Anterior cingulate cortex (tissue), 58 donors: ENCODE results near the gene LKAAEAR1.

Experiments
- DNase-seq, 58 donors: peaks; one replicate each; lab custom pipeline; 2025; lab: John Stamatoyannopoulos, UW

LKAAEAR1 gene

DNA sequence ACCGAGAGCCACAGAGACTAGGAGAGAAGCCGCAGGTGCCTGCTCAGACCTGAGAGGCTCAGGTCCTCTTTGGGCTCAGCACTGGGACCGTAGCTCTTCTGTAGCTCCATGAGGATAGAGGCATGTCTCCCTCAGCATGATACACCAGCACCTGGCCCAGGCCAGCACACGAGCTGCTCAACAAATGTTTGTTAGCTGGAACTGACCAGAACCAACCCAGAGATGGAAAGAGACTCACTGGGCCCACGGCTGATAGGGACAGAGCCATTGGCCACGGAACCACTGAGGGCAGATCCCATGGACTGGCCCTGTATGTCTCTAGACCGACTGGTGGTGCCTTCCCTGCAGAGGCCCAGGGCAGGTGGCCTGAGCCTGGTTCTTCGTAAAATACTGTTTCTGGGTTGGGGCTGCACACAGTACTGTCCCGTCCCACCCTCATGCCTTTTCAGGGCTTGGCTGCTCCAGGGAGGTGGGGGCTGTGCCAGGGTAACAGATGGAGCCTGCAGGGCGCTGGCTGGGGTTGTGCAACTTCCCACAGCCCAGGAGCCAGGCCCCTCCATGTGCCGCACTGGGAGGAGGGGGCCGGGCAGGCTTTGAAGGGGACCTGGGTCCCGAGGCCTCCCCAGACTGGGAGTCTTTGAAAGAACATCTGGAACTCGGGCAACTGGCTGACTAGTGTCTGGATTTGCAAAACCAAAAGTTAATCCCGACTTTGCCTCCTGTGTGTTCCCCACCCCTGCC, 43.0 kb downstream of the LKAAEAR1 start:
- no peak for DNase-seq

DNA sequence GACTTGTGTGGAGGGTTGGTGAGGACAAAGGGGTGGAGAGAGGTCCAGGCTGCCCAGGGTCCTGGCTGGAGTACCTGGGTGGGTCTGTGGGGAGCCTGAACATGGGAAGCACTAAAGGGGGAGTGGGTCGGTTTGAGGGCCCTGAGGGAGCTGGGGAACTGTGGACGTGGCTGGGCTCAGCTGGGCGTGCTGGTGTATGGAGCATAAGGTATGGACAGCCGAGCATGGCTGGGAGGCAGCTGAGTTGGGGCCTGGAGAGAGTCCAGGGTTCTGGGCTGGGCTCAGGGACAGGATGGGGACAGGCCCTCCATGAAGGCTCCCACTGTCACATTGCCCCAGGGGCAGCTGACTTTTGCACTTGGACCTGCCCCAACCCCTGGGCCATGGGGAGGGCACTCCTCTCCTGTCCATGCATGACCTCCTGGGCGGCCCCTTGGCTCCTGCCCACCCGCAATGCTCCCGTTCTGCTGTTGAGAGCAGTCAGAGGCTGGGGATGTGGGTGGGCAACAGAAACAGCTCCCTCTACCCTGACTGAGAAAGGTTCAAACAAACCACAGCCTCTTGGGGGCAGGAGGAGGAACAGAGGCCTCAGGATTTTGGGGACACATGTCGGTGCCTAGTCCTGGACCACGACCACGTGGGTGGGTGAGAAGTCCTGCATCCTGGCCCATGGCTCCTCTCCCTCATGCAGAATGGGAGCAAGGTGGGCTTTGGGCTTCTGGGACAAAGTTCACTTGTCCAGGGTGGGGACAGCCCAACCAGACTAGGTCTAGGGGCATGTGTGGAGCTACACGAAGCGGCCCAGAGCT, 43.8 kb downstream of the LKAAEAR1 start:
- no peak for DNase-seq

DNA sequence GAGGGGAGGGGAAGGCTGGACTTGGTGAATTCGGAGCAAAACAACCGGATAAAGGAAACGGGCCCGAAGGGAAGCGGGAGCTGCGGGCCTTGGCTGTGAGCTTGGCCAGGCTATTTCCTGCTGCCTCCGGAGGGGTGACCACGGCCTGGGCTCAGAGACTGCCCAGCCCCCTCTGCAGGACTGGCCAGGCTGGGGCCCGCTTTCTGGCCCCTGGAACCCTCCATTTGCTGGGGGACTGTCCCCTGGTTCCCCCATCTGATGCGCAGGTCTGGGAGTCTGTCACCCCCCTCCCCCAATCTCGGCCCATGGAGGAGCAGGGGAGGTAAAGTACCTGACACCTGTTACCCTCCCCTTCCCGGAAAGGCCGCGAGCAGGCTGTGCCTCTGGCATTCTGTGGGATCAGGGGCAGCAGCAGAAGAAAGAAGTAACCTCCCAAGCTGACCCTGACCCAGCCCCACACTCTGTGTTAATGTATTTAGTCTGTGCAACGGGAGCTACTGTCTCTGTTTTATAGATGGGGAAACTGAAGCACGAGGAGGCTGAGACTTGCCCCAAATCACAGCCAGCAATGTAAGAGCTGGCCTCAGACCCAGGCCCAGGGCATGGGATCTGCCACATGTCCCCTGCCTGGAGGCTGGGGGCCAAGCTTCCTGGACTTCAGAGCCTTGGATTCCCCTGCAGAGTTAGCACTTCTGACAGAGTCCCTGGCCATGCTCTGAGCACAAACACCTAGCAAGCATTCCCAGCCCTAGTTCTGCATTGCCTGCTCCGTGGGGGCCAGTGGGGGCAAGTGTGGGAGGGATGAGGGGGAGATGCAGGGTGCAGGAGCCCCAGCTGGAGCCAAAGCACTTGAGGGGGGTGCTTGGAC, 44.7 kb downstream of the LKAAEAR1 start:
- no peak for DNase-seq

DNA sequence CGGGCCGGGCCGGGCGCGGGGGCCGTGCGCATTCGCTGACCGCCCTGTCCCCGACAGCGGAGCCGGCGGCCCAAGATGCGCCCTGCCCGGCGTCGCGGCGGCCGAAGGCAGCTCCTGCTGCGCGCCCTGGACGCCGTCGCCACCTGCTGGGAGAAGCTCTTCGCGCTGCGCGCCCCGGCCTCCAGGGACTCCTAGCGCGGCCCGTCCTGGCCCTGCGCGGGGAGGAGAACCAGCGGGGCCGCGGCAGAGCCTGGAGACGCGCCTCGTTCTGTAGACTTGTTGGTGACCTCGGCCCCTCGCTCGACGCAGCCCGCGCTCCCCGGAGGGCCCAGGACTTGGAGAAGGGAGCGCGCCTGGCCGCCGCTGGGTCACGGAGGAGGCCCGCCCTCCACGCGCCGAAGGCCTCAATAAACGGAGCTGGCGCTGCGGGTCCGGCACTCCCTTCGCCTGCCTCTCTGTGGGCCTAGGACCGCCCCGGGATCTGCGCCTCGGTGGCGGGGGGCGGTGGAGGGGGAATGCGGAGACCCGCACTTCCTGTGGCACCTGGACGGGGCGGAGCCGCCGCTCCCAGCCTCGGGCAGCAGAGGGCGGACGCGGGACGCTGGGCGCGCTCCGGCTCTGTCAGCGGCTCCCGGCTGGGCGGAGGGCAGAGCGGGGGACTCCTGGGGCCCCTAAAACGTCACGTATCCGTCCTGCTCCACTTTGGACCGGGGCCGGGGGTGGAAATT, 45.5 kb downstream of the LKAAEAR1 start:
- DNase-seq: peak in 15 of 58 donors; percentile 3 to 35 (median 10)

DNA sequence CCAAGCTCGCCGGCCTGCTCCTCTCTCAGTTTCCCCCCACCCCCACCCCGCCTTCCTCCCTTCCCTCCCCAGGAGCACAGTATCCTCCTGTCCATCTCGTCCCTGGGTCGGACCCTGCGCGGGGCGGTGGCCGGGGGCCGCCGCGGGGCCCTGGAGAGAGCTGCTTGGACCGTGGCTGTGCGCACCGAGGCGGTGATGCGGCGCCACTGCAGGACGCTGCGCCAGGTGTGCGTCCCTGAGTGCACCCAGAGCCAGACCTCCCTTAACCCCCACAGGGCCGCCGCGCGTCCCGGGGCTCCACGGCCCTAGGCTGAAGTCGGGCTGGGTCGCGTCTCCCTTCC, 46.0 kb downstream of the LKAAEAR1 start:
- DNase-seq: no peak

DNA sequence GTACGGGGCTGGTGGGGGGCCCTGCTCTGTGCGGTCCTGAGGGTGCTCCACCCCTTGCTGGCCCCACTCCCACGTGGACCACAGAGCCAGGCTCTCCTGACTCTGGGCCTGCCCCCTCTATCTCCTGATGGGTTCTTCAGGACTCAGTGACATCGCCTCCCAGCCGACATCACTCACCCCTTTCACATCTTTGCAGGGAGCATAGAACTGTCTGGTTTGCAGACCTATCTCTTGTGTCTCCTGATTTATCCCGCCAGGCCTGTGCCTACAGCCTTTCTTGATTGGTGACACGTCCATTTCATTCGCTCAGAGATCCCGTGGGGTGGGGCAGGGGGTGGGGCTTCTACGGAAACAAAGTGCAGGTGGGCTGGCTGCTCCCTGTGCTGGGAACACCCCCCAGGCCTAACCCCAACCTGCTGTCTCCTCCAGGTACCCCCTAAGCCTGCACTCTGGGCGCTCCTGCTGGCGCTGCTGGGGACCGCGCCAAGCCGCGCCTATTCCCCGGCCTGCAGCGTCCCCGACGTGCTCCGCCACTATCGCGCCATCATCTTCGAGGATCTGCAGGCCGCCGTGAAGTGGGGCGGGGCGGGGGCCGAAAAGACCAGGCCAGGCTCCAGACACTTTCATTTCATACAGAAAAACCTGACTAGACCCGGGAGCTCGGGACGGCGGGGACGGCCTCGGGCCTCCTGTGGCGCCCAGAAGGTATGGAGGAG, 46.5 kb downstream of the LKAAEAR1 start:
- DNase-seq: no peak

DNA sequence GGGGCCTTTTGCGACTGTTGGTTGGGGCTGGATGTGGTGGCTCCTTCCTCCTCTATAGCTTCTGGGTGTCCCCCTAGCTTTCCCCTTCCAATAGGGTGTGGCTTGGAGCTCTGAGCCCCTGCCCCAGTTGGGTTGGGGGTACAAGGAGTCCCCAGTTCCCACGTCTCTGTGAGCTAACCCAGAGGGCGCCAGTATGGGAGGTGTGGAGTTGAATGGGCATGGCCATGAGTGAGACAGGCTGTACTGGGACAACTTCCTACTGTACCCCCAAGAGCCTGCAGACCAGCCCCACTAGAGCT, 47.0 kb downstream of the LKAAEAR1 start:
- DNase-seq: no peak

DNA sequence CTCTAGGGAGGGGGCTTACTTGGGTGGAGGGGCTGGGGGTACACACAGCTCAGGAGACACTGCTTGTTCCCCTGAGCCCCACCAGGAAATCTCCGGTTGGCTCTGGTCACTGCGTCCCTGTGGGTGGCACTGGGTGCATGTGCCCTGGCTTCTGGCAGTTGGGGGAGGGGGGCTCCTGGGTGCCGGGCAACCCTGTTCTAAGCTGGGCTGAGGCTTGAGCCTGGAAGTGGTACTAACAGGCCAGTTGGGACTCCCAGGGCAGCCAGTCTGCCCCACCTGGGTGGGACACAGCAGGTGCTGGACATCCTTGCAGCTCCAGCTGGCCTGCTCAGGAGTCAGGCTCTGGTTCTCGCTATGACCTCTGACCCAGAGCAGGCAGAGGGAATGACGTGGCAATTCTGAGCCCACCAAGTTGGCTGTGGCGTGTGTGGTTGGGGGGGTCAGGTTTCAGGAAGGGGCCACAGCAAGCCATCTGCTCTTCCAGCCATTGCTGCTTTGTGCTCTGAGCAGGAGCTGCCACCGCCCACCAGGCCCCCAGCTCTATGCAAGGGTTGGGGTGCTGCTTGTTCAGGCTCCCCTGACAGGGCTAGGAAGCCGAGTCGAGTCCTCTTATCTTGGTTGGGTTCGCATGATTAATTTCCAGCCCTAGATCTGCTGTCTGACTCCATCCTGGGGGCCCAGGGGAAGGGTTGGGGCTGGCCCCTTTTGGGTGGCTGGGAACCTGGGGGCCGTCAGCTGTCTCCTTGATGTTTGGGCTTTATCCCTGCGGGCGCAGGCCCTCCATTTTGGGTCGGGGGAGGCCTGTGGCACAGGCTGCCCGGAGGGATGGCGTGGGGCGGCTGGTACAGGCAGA, 47.6 kb downstream of the LKAAEAR1 start:
- DNase-seq: no peak

DNA sequence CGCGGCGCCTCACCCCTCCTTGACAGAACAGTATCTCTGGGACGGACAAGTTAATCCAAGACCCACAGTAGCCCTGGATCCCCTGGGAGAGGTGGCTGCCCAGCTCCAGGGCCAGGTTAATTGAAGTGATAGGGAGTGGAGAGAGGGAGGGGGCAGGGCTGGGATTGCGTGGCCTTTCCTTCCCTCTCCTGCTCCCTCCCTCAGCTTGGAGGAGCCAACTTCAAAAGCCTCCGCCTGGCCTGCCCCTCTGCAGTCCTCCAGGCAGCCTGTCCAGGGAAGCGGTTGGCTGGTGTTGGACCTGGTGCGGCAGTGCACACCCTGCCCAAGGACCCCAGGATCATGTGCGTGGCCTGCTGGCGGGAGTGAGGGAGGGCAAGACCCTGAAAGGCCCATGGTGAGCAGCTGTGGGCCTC, 48.3 kb downstream of the LKAAEAR1 start, which contains the start of gene C20orf204:
Gene C20orf204, plus strand, starts transcription at position 250 of the 413 bp plus-strand sequence. Its CDS starts 142 bp downstream, at position 392.
- DNase-seq: no peak

DNA sequence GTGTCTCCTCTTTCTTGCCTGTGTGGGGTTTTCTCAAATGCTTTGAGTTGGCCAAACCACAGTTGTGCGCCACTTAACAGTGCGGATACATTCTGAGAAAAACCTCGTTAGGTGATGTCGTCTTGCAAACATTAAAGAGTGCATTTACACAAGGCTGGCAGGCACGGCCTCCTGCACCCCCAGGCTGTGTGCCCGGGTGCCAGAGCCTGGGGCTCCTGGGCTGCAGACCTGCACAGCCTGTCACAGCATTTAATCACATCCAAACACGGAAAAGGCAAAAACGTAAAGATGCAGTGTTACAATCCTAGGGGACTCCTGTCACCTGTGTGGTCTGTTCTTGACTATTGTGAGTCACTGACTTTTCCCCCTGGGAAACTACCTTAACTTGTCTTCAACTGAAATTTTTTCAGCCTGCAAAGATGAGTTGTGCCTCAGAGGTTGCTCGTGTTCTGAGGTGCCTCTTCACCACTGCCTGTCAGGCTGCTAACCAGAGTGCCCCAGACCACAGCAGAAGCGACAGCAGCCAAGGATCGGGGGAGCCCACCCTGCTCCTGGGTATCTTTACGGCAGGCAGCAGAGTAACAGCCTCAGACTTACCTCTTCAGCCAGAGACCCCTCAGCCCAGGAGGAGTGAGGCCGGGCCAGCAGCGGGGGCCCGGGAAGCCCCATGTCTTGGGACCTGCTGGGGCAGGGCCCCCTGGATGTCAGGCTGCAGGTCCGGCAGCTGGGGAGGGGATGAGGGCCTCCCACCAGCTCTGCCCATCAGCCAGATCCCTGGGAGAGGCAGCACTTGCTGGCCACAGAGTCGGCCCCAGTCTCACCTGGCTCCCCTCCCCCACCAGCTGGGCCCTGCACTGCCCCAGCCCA, 48.9 kb downstream of the LKAAEAR1 start:
- DNase-seq: no peak

DNA sequence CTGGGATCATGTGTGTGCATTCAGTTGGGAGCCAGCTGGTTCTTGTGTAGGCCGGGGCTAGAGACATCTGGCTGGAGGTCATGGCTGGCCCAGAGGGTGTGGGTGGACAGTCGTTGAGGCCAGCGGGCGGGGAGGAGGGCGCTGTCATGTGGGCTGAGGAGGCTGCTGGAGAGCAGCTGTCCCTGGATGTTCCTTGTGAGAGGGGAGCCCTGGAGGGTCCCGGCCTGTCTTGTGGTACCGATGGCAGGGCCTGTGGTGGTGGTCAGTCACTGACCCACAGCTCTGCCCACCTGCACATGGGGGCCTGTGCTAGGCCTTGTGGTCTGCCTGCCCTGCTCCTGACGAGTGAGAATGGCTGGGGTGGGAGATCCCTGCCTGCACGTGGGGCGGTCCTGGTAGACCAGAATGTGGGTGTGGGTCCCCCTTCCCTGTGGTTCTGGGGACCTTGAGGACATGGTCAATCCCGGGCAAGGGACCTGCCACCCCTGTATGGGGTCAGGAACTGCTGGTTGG, 50.2 kb downstream of the LKAAEAR1 start:
- no peak for DNase-seq
